ENCODE data around the gene TTBK1. TPM values are rescaled to one million over a fixed set of nuclear protein-coding genes. Genes with fewer than 3 reads are reported as not detected.

Gene TTBK1
- total and polyA plus RNA-seq, 9 donors: 0.03 to 0.11 (median 0.06) TPM; not detected in 6

DNA sequence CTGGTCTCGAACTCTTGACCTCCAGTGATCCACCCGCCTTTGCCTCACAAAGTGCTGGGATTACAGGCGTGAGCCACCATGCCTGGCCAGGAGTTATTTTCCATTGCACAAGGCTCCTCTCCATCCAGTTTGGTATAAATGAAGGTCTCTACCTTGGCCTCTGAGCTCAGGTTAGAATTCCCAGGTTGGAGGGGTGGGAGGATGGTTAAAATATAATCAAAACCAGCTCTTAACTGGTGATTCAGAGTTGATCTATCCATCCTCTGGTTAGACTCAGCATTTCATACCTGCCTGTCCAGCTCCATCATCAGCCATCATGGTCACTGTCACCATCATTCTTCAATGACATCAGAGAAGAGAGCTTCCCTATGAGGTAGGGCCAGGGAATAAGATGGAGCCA lies 52.2 kb downstream of the TTBK1 start:
- no peaks in the 10 kb centered on the region for H3K4me1 ChIP-seq (ENCODE audit: insufficient read depth)
- intact Hi-C loops (cut with DNase I): no loop called here
- 85 to 86% (median 86%) methylated on average over 3 of the region's 3 CpGs for WGBS, 3 donors
- H3K27me3 ChIP-seq: no peaks in the 10 kb centered on the region
- TF ChIP-seq, protein P1, sequence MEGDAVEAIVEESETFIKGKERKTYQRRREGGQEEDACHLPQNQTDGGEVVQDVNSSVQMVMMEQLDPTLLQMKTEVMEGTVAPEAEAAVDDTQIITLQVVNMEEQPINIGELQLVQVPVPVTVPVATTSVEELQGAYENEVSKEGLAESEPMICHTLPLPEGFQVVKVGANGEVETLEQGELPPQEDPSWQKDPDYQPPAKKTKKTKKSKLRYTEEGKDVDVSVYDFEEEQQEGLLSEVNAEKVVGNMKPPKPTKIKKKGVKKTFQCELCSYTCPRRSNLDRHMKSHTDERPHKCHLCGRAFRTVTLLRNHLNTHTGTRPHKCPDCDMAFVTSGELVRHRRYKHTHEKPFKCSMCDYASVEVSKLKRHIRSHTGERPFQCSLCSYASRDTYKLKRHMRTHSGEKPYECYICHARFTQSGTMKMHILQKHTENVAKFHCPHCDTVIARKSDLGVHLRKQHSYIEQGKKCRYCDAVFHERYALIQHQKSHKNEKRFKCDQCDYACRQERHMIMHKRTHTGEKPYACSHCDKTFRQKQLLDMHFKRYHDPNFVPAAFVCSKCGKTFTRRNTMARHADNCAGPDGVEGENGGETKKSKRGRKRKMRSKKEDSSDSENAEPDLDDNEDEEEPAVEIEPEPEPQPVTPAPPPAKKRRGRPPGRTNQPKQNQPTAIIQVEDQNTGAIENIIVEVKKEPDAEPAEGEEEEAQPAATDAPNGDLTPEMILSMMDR (IDR thresholded peaks at IDR 0.05): no peak
- TF ChIP-seq POLR2A (IDR thresholded peaks at IDR 0.05) (no peak), EP300 (IDR thresholded peaks at IDR 0.05) (no peak)
- no peak for DNase-seq
- no peaks in the 10 kb centered on the region for H3K36me3 ChIP-seq
- H3K4me3 ChIP-seq: no peak overlapping the region
- H3K27ac ChIP-seq: no peak overlapping the region
- no peaks in the 10 kb centered on the region for H3K9me3 ChIP-seq

DNA sequence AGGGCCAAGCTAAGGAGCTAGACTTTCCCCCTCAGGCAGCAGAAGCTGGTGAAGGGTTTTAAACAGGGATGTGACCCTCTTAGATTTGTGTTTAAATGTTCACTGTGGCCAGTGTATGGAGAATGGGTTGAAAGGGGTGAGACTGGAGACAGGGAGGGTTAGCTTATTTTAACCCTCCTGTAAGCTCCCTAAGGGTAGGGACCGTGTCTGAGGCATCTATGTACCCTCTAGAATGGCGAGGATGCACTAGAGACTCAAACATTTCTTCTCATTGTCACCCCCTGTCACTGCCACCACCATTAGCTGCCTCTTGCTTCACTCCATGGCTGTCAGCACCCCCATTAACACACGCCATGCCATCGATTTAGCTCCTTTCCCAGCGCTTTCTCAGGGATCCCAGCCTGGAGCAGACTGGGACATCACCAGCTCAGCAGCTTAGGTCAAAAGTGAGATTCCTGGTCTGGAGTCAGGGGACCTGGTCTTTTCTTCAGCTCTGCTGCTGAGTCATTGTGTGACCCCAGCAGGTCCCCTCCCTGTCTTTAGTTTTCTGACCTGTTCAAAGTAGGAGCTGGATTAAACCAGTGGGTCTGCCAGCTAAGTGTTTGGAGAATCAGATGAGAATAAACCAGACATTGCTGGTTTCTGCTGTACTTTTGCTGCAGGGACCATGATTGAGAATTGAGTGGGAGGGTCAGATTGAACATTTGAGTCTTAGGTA lies 53.7 kb downstream of the TTBK1 start:
- no peak for DNase-seq
- 74 to 84% (median 84%) methylated on average over 5 of the region's 5 CpGs for WGBS, 3 donors

DNA sequence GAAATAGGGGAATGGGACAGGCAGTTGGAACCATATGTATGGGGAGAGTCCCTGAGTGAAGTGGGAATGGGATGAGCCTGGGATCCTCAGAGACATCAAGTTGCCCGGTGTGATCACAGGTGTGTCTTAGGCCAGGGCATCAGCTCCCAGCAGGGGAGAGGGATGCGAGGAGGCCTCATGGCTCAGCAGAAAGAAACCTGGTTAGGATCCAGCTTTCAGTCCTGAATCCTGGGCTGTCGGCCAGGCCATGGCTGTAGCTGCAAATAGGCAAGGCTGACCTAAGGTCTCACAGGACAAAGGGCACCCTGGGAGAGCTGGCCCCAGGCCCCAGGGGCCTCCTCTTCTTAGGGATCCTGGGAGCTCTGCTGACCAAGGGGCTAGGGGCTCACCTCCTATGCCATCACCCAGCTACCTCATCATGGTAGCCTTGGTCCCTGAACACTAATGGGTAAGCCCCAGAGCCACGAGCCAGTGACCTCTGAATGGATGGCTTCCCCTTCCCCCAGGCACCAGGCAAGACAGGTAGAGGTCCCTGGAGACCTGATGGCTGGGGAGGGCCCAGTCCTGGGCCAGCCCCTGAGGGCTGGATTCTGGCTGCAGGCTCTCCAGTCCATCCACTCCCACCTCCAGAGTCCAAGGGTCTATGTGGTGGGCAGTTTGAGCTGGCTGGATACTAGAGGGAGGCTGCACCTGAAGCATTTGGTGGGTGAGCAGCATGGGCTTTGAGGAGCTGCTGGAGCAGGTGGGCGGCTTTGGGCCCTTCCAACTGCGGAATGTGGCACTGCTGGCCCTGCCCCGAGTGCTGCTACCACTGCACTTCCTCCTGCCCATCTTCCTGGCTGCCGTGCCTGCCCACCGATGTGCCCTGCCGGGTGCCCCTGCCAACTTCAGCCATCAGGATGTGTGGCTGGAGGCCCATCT lies 54.6 kb downstream of the TTBK1 start, which contains the start of gene SLC22A7:
Gene SLC22A7 (plus strand): TSS at position 617 of the 921 bp plus-strand sequence. CDS start 99 bp downstream, at position 716.
- H3K9me3 ChIP-seq: no peaks in the 10 kb centered on the region
- no peak for DNase-seq
- intact Hi-C loops (cut with DNase I): no loop called here
- 52 to 65% (median 56%) methylated on average over 9 to 10 of the region's 10 CpGs for WGBS, 3 donors
- no peak within 1 kb of the TSS for H3K27ac ChIP-seq
- no peaks in the 10 kb centered on the region for H3K27me3 ChIP-seq
- no peaks in the 10 kb centered on the region for H3K36me3 ChIP-seq
- no peak within 1 kb of the TSS for H3K4me3 ChIP-seq
- H3K4me1 ChIP-seq (ENCODE audit: insufficient read depth): no peaks in the 10 kb centered on the region
- TF ChIP-seq, protein P1 (IDR thresholded peaks at IDR 0.05): no peak
- TF ChIP-seq POLR2A (IDR thresholded peaks at IDR 0.05) (no peak), EP300 (IDR thresholded peaks at IDR 0.05) (no peak)

More for the DNA sequence above, 53.7 kb downstream of the TTBK1 start:
- no peak for TF ChIP-seq POLR2A (IDR thresholded peaks at IDR 0.05)
- TF ChIP-seq, protein P1 (IDR thresholded peaks at IDR 0.05): no peak
- no peak for TF ChIP-seq EP300 (IDR thresholded peaks at IDR 0.05)
- Histone ChIP-seq H3K9me3 (no peaks in the 10 kb centered on the region), H3K4me3 (no peak overlapping the region), H3K4me1 (ENCODE audit: insufficient read depth) (no peaks in the 10 kb centered on the region), H3K36me3 (no peaks in the 10 kb centered on the region), H3K27ac (no peak overlapping the region), H3K27me3 (no peaks in the 10 kb centered on the region)
- intact Hi-C loops (cut with DNase I): no loop called here

- TF ChIP-seq, protein P1 (IDR thresholded peaks at IDR 0.05): no peak
- no peak for DNase-seq
- WGBS, 3 donors: 57 to 62% (median 61%) methylated on average over 12 of the region's 12 CpGs
Measured at GRCh38 chr6:43298565-43299337, 55.5 kb downstream of the TTBK1 start.

More at GRCh38 chr6:43298565-43299337, 55.5 kb downstream of the TTBK1 start:
- no peak overlapping the region for H3K27ac ChIP-seq
- no peaks in the 10 kb centered on the region for H3K36me3 ChIP-seq
- no peaks in the 10 kb centered on the region for H3K4me1 ChIP-seq (ENCODE audit: insufficient read depth)
- no peaks in the 10 kb centered on the region for H3K27me3 ChIP-seq
- H3K9me3 ChIP-seq: no peaks in the 10 kb centered on the region
- intact Hi-C loops (cut with DNase I): no loop called here
- no peak overlapping the region for H3K4me3 ChIP-seq
